PC-3 (cell line): ENCODE data around the gene TRAPPC2. TPM values are rescaled to one million over a fixed set of nuclear protein-coding genes. Genes with fewer than 3 reads are reported as not detected.

Experiments
- ATAC-seq: fragments of 200-7000 bp; cut with Tn5 transposase; 2 replicates; pipeline ENCODE4 v1.9.1; 2020; ENCODE audit warnings: mild to moderate bottlenecking, moderate library complexity
- BruUV-seq: library from RNA; stranded (reverse); fragments of 400-500 nt; replicated peaks from 2 replicates; lab custom pipeline; 2021; lab: Mats Ljungman, UMichigan
- CTCF ChIA-PET: fragments of 300-600 bp; sonication (Branson Sonifier 250); formaldehyde crosslinking; loops from one replicate; lab custom pipeline; 2022; ENCODE audit warnings: antibody characterized with exemption; lab: Charles Lee
- POLR2A ChIA-PET: fragments of 300-600 bp; sonication (Branson Sonifier 250); formaldehyde crosslinking; loops from one replicate; lab custom pipeline; 2022; ENCODE audit warnings: antibody characterized with exemption; ENCODE audit not compliant: unreplicated experiment; lab: Charles Lee
- DNase-seq: peaks from one replicate; pipeline ENCODE4 v3.0.0-alpha.2; 2015
- H2AFZ ChIP-seq: fragments of 300-600 bp; sonication (generic); 2 replicates; pipeline ENCODE4 v1.6.0; 2016; ENCODE audit warnings: antibody characterized with exemption, low read length
- H3F3A ChIP-seq: fragments of 300-600 bp; sonication (generic); one replicate; pipeline ENCODE4 v1.6.0; 2017; ENCODE audit warnings: antibody characterized with exemption, low read length, control low read depth, mild to moderate bottlenecking; ENCODE audit not compliant: unreplicated experiment
- H3K27ac ChIP-seq: fragments of 300-600 bp; sonication (generic); 2 replicates; pipeline ENCODE4 v1.5.1; 2016; ENCODE audit warnings: mild to moderate bottlenecking, low read length
- H3K27me3 ChIP-seq: fragments of 300-600 bp; sonication (generic); 2 replicates; pipeline ENCODE4 v1.6.1; 2016; ENCODE audit warnings: low read length, mixed read lengths
- H3K36me3 ChIP-seq: fragments of 300-600 bp; sonication (generic); 2 replicates; pipeline ENCODE4 v1.6.1; 2016; ENCODE audit warnings: low read depth, mixed run types, low read length, mixed read lengths
- H3K4me1 ChIP-seq: fragments of 300-600 bp; sonication (generic); 2 replicates; pipeline ENCODE4 v1.5.1; 2016; ENCODE audit warnings: low read length; ENCODE audit not compliant: insufficient read depth
- H3K4me2 ChIP-seq: fragments of 300-600 bp; sonication (generic); 2 replicates; pipeline ENCODE4 v1.6.0; 2016; ENCODE audit warnings: low read length
- H3K4me3 ChIP-seq: fragments of 300-600 bp; sonication (generic); 2 replicates; pipeline ENCODE4 v1.5.1; 2016; ENCODE audit warnings: mild to moderate bottlenecking, low read length, mixed read lengths
- H3K79me2 ChIP-seq: fragments of 300-600 bp; sonication (generic); 2 replicates; pipeline ENCODE4 v1.6.1; 2017; ENCODE audit warnings: low read length, mixed read lengths
- H3K9ac ChIP-seq: fragments of 300-600 bp; sonication (generic); 2 replicates; pipeline ENCODE4 v1.6.0; 2016; ENCODE audit warnings: mild to moderate bottlenecking, low read length
- H3K9me2 ChIP-seq: fragments of 300-600 bp; sonication (generic); replicated peaks from 2 replicates; pipeline ENCODE4 v1.6.1; 2016; ENCODE audit warnings: mixed run types, low read length, mixed read lengths
- H3K9me3 ChIP-seq: fragments of 300-600 bp; sonication (generic); 2 replicates; pipeline ENCODE4 v1.6.1; 2016; ENCODE audit warnings: low read length, mixed read lengths
- H4K20me1 ChIP-seq: fragments of 300-600 bp; sonication (generic); 2 replicates; pipeline ENCODE4 v1.6.1; 2016; ENCODE audit warnings: low read length, mixed read lengths
- CTCF ChIP-seq: fragments of 300-600 bp; sonication (generic); conservative IDR thresholded peaks from 2 replicates; pipeline ENCODE4 v1.5.1; 2017; ENCODE audit warnings: antibody characterized with exemption, low read depth, mild to moderate bottlenecking, low read length
- EZH2 ChIP-seq: fragments of 300-600 bp; sonication (generic); IDR thresholded peaks from one replicate; pipeline ENCODE4 v1.6.1; 2017; ENCODE audit warnings: antibody characterized with exemption, mild to moderate bottlenecking, low read length; ENCODE audit not compliant: unreplicated experiment
- EZH2phosphoT487 ChIP-seq: fragments of 300-600 bp; sonication (generic); IDR thresholded peaks from 2 replicates; pipeline ENCODE4 v1.6.1; 2018; ENCODE audit warnings: mild to moderate bottlenecking, antibody characterized with exemption, low read length, borderline replicate concordance
- intact Hi-C: fragments of 100-400 bp; cut with micrococcal nuclease; formaldehyde crosslinking; loops from 2 replicates; pipeline ENCODE4 v1.9.0; 2023
- total RNA-seq: library from RNA; depleted of rRNA; stranded (reverse); fragments of >200 nt; gene quantifications from 2 replicates; pipeline ENCODE4 v1.2.3, GENCODE V29; 2014

Gene TRAPPC2
- total RNA-seq, 1 experiment from 2014 or later, result 7.9 TPM

- Histone ChIP-seq H3K9ac (peak overlapping the region; percentile 60), H2AFZ (0 out of 2 replicates have a peak overlapping the region, but pooled peaks have one; percentile 30), H3K4me3 (no peak overlapping the region), H3K9me3 (no peaks in the 10 kb centered on the region), H3K27me3 (no peaks in the 10 kb centered on the region), H3K4me2 (peak overlapping the region; percentile 61), H4K20me1 (no peaks in the 10 kb centered on the region), H3K27ac (peak overlapping the region; percentile 89), H3K9me2 (no peaks in the 10 kb centered on the region), H3K36me3 (no peaks in the 10 kb centered on the region), H3F3A (no peaks in the 10 kb centered on the region), H3K79me2 (no peaks in the 10 kb centered on the region), H3K4me1 (peaks cover 23% of the 10 kb centered on the region)
- POLR2A ChIA-PET, result interaction anchor here (0.5 to 0.7 kb wide), 3 partner anchors 65 to 1204 kb away, joined by 4 to 11 read pairs (median 5); partner anchors contain the start of genes FANCB, OFD1 and TRAPPC2
- CTCF ChIA-PET, result no interaction called here
- intact Hi-C loops, result no loop called here
- TF ChIP-seq EZH2 (no peak), EZH2phosphoT487 (no peak), CTCF (no peak)
- DNase-seq (peak; percentile 97), ATAC-seq (peak; percentile 67)
- BruUV-seq, result no TSS peak
These were observed 65.1 kb downstream of the TRAPPC2 start for GRCh38 chrX:13669246-13669737.

- H3K4me2 ChIP-seq, result no peak overlapping the region
- intact Hi-C loops, result no loop called here
- no TSS peak for BruUV-seq
- no peaks in the 10 kb centered on the region for H3F3A ChIP-seq
- peaks cover 23% of the 10 kb centered on the region for H3K4me1 ChIP-seq
- ChIA-PET POLR2A (no interaction called here), CTCF (no interaction called here)
- no peak overlapping the region for H3K9ac ChIP-seq
- TF ChIP-seq EZH2 (no peak), CTCF (no peak), EZH2phosphoT487 (no peak)
- DNase-seq (peak; percentile 26), ATAC-seq (no peak; the same call in 1 of the 2 replicates)
- no peaks in the 10 kb centered on the region for H4K20me1 ChIP-seq
- H3K27me3 ChIP-seq, result no peaks in the 10 kb centered on the region
- H3K36me3 ChIP-seq, result no peaks in the 10 kb centered on the region
- no peaks in the 10 kb centered on the region for H3K79me2 ChIP-seq
- H3K9me2 ChIP-seq, result no peaks in the 10 kb centered on the region
- no peak overlapping the region for H3K4me3 ChIP-seq
- peak overlapping the region; percentile 84 for H3K27ac ChIP-seq
- no peak overlapping the region for H2AFZ ChIP-seq
- H3K9me3 ChIP-seq, result no peaks in the 10 kb centered on the region
These were observed 66.5 kb downstream of the TRAPPC2 start for GRCh38 chrX:13667919-13668318.

- Histone ChIP-seq H3K36me3 (no peaks in the 10 kb centered on the region), H3K27ac (no peak overlapping the region), H3K4me3 (no peak overlapping the region), H3K79me2 (no peaks in the 10 kb centered on the region), H4K20me1 (no peaks in the 10 kb centered on the region), H3K4me2 (no peak overlapping the region), H3F3A (no peaks in the 10 kb centered on the region), H3K27me3 (no peaks in the 10 kb centered on the region), H3K9me2 (no peaks in the 10 kb centered on the region), H3K9ac (no peak overlapping the region), H3K9me3 (no peaks in the 10 kb centered on the region), H3K4me1 (peaks cover 23% of the 10 kb centered on the region), H2AFZ (no peak overlapping the region)
- intact Hi-C loops, result no loop called here
- BruUV-seq, result no TSS peak
- CTCF ChIA-PET, result no interaction called here
- DNase-seq (no peak), ATAC-seq (no peak; the same call in 1 of the 2 replicates)
- no peak for TF ChIP-seq CTCF
- no peak for TF ChIP-seq EZH2
- no peak for TF ChIP-seq EZH2phosphoT487
- POLR2A ChIA-PET, result no interaction called here
These were observed 67.6 kb downstream of the TRAPPC2 start for GRCh38 chrX:13666836-13667235.
